Immature natural killer cell (primary cell): ENCODE measurements around the gene CCT3. TPM values are rescaled to one million over a fixed set of nuclear protein-coding genes. Genes with fewer than 3 reads are reported as not detected.
"Not testable (repeated sequence)": the region's sequence is repeated elsewhere in the genome, so short reads cannot be mapped to it uniquely, and the experiment has no call there.

Experiments used
- DNase-seq, 3 donors: peaks; one replicate each; pipeline ENCODE4 v3.0.0; 2022; ENCODE audit warnings: mixed read lengths in 1 of 3
- H3K27ac Mint-ChIP-seq, 6 donors: one replicate each; pipeline ENCODE4 v1.8.0; 2020; ENCODE audit warnings: mixed read lengths in 6 of 6, mild to moderate bottlenecking in 5 of 6, inconsistent platforms in 4 of 6, moderate library complexity in 3 of 6
- H3K27me3 Mint-ChIP-seq, 3 donors: one replicate each; pipeline ENCODE4 v1.8.0; 2020 to 2021; ENCODE audit warnings: low read depth in 3 of 3, mild to moderate bottlenecking in 3 of 3, mixed read lengths in 3 of 3, moderate library complexity in 3 of 3, inconsistent platforms in 1 of 3
- H3K36me3 Mint-ChIP-seq, 3 donors: one replicate each; pipeline ENCODE4 v1.8.0; 2020; ENCODE audit warnings: mixed read lengths in 3 of 3, inconsistent platforms in 2 of 3, mild to moderate bottlenecking in 2 of 3
- H3K4me1 Mint-ChIP-seq, 2 donors: one replicate each; pipeline ENCODE4 v1.8.0; 2020; ENCODE audit warnings: inconsistent platforms in 2 of 2, mild to moderate bottlenecking in 2 of 2, mixed read lengths in 2 of 2, moderate library complexity in 1 of 2
- H3K4me3 Mint-ChIP-seq, 5 donors: one replicate each; pipeline ENCODE4 v1.8.0; 2020; ENCODE audit warnings: mild to moderate bottlenecking in 5 of 5, mixed read lengths in 5 of 5, inconsistent platforms in 3 of 5, moderate library complexity in 3 of 5
- H3K9me3 Mint-ChIP-seq, 6 donors: one replicate each; pipeline ENCODE4 v1.8.0; 2020; ENCODE audit warnings: mild to moderate bottlenecking in 6 of 6, mixed read lengths in 6 of 6, inconsistent platforms in 4 of 6, moderate library complexity in 3 of 6
- polyA plus RNA-seq, 3 donors: library from polyadenylated mRNA; unstranded; fragments of 300-500 nt; fragmentation: Illumina TruSeq; gene quantifications; one replicate each; pipeline ENCODE4 v1.2.3, GENCODE V29; 2021

Gene CCT3
- polyA plus RNA-seq, 3 donors from 2014 or later = 174 to 225 (median 177) TPM

- H3K36me3 Mint-ChIP-seq = no peaks in the 10 kb centered on the region
- no peaks in the 10 kb centered on the region for H3K4me1 Mint-ChIP-seq
- no peaks in the 10 kb centered on the region for H3K9me3 Mint-ChIP-seq
- peaks cover 0 to 13% (median 0%) of the 10 kb centered on the region in 3 donors for H3K27me3 Mint-ChIP-seq
- no peak overlapping the region for H3K27ac Mint-ChIP-seq
- no peak overlapping the region for H3K4me3 Mint-ChIP-seq
- no peak for DNase-seq
These were observed 38.1 kb upstream of the CCT3 start for GRCh38 chr1:156376146-156376545.

GRCh38 chr1:156373546-156373945 lies 35.5 kb upstream of the CCT3 start:
- H3K4me1 Mint-ChIP-seq = peaks cover 0 to 4% of the 10 kb centered on the region in 2 donors
- H3K36me3 Mint-ChIP-seq = no peaks in the 10 kb centered on the region
- no peak for DNase-seq
- H3K27me3 Mint-ChIP-seq = peaks cover 1 to 13% (median 3%) of the 10 kb centered on the region in 3 donors
- H3K4me3 Mint-ChIP-seq = no peak overlapping the region
- H3K27ac Mint-ChIP-seq = no peak overlapping the region
- no peaks in the 10 kb centered on the region for H3K9me3 Mint-ChIP-seq

- Mint-ChIP-seq H3K27ac (no peak overlapping the region), H3K9me3 (no peaks in the 10 kb centered on the region), H3K4me3 (no peak overlapping the region), H3K4me1 (peaks cover 0 to 4% of the 10 kb centered on the region in 2 donors), H3K36me3 (peaks cover 0 to under 1% (median 0%) of the 10 kb centered on the region in 3 donors), H3K27me3 (peaks cover 1 to 13% (median 3%) of the 10 kb centered on the region in 3 donors)
- no peak for DNase-seq
These were observed 34.8 kb upstream of the CCT3 start for GRCh38 chr1:156372876-156373275.

GRCh38 chr1:156372265-156372586 lies 34.1 kb upstream of the CCT3 start:
- Mint-ChIP-seq H3K4me3 (no peak overlapping the region), H3K9me3 (no peaks in the 10 kb centered on the region), H3K4me1 (peaks cover 0 to 4% of the 10 kb centered on the region in 2 donors), H3K27me3 (peaks cover 3 to 13% (median 4%) of the 10 kb centered on the region in 3 donors), H3K27ac (no peak overlapping the region), H3K36me3 (peaks cover 0 to 5% (median 0%) of the 10 kb centered on the region in 3 donors)
- no peak for DNase-seq

GRCh38 chr1:156371553-156372264 lies 33.6 kb upstream of the CCT3 start:
- no peak overlapping the region for H3K4me3 Mint-ChIP-seq
- H3K9me3 Mint-ChIP-seq = no peaks in the 10 kb centered on the region
- peaks cover 0 to 5% (median 0%) of the 10 kb centered on the region in 3 donors for H3K36me3 Mint-ChIP-seq
- no peak for DNase-seq
- H3K27me3 Mint-ChIP-seq = peaks cover 3 to 13% (median 4%) of the 10 kb centered on the region in 3 donors
- peaks cover 0 to 4% of the 10 kb centered on the region in 2 donors for H3K4me1 Mint-ChIP-seq
- H3K27ac Mint-ChIP-seq = no peak overlapping the region

- H3K4me3 Mint-ChIP-seq, H3K36me3 Mint-ChIP-seq, H3K9me3 Mint-ChIP-seq, H3K4me1 Mint-ChIP-seq, H3K27ac Mint-ChIP-seq, DNase-seq: not testable (repeated sequence)
- H3K27me3 Mint-ChIP-seq = peaks cover 3 to 18% (median 4%) of the 10 kb centered on the region in 3 donors
These were observed 31.7 kb upstream of the CCT3 start for GRCh38 chr1:156369685-156370286.

GRCh38 chr1:156368889-156369684 lies 31.0 kb upstream of the CCT3 start, which contains the start of gene RHBG:
TSS of gene RHBG (plus strand) at chr1:156369211. CDS start at chr1:156369250, 39 bp downstream.
- peak within 1 kb of the TSS in 2 of 5 donors; percentile 49 to 68 for H3K4me3 Mint-ChIP-seq
- H3K9me3 Mint-ChIP-seq = no peaks in the 10 kb centered on the region
- DNase-seq = no peak
- no peak within 1 kb of the TSS for H3K27ac Mint-ChIP-seq
- peaks cover 0 to 5% (median 0%) of the 10 kb centered on the region in 3 donors for H3K36me3 Mint-ChIP-seq
- H3K27me3 Mint-ChIP-seq = peaks cover 3 to 18% (median 4%) of the 10 kb centered on the region in 3 donors
- peaks cover 0 to 4% of the 10 kb centered on the region in 2 donors for H3K4me1 Mint-ChIP-seq

GRCh38 chr1:156368157-156368658 lies 30.1 kb upstream of the CCT3 start:
- DNase-seq = no peak
- no peak overlapping the region for H3K4me3 Mint-ChIP-seq
- peaks cover 0 to 4% of the 10 kb centered on the region in 2 donors for H3K4me1 Mint-ChIP-seq
- H3K27ac Mint-ChIP-seq = no peak overlapping the region
- peaks cover 3 to 16% (median 4%) of the 10 kb centered on the region in 3 donors for H3K27me3 Mint-ChIP-seq
- no peaks in the 10 kb centered on the region for H3K9me3 Mint-ChIP-seq
- peaks cover 0 to 5% (median 0%) of the 10 kb centered on the region in 3 donors for H3K36me3 Mint-ChIP-seq

GRCh38 chr1:156367383-156368156 lies 29.5 kb upstream of the CCT3 start:
- DNase-seq = no peak
- H3K27ac Mint-ChIP-seq = no peak overlapping the region
- no peaks in the 10 kb centered on the region for H3K9me3 Mint-ChIP-seq
- no peak overlapping the region for H3K4me3 Mint-ChIP-seq
- H3K27me3 Mint-ChIP-seq = peaks cover 3 to 13% (median 4%) of the 10 kb centered on the region in 3 donors
- H3K36me3 Mint-ChIP-seq = peaks cover 0 to 5% (median 0%) of the 10 kb centered on the region in 3 donors
- H3K4me1 Mint-ChIP-seq = peaks cover 0 to 4% of the 10 kb centered on the region in 2 donors

- no peak for DNase-seq
- Mint-ChIP-seq H3K4me3 (no peak overlapping the region), H3K27ac (no peak overlapping the region)
These were observed 28.5 kb upstream of the CCT3 start for GRCh38 chr1:156366378-156367166.

GRCh38 chr1:156365754-156366153 lies 27.7 kb upstream of the CCT3 start:
- Mint-ChIP-seq H3K36me3 (peaks cover 0 to 5% (median 0%) of the 10 kb centered on the region in 3 donors), H3K4me1 (peaks cover 0 to 4% of the 10 kb centered on the region in 2 donors), H3K27me3 (peaks cover 3 to 5% (median 4%) of the 10 kb centered on the region in 3 donors), H3K4me3 (no peak overlapping the region), H3K27ac (no peak overlapping the region), H3K9me3 (no peaks in the 10 kb centered on the region)
- no peak for DNase-seq

More at GRCh38 chr1:156366378-156367166, 28.5 kb upstream of the CCT3 start:
- peaks cover 0 to 4% of the 10 kb centered on the region in 2 donors for H3K4me1 Mint-ChIP-seq
- H3K36me3 Mint-ChIP-seq = peaks cover 0 to 5% (median 0%) of the 10 kb centered on the region in 3 donors
- H3K9me3 Mint-ChIP-seq = no peaks in the 10 kb centered on the region
- H3K27me3 Mint-ChIP-seq = peaks cover 3 to 6% (median 4%) of the 10 kb centered on the region in 3 donors

- Mint-ChIP-seq H3K36me3 (no peaks in the 10 kb centered on the region), H3K4me1 (no peaks in the 10 kb centered on the region), H3K27ac (no peak overlapping the region), H3K27me3 (peaks cover 5 to 17% (median 8%) of the 10 kb centered on the region in 3 donors), H3K9me3 (no peaks in the 10 kb centered on the region), H3K4me3 (no peak overlapping the region)
- DNase-seq = no peak
These were observed 22.4 kb upstream of the CCT3 start for GRCh38 chr1:156360534-156360933.
